Activated CD8-positive, alpha-beta memory T cell treated with anti-CD3 and anti-CD28 coated beads for 1 hour (primary cell): ENCODE results near the gene TIMM50.
"Not testable (repeated sequence)": the region's sequence is repeated elsewhere in the genome, so short reads cannot be mapped to it uniquely, and the experiment has no call there.

ENCODE experiments used
- DNase-seq, 2 donors: peaks; one replicate each; pipeline ENCODE4 v3.0.0-alpha.2; 2020; ENCODE audit warnings: low read depth in 1 of 2; ENCODE audit errors: extremely low read depth in 1 of 2

The TIMM50 gene

GRCh38 chr19:39469036-39469435, 11.6 kb upstream of the TIMM50 start:
- DNase-seq: no peak

DNA sequence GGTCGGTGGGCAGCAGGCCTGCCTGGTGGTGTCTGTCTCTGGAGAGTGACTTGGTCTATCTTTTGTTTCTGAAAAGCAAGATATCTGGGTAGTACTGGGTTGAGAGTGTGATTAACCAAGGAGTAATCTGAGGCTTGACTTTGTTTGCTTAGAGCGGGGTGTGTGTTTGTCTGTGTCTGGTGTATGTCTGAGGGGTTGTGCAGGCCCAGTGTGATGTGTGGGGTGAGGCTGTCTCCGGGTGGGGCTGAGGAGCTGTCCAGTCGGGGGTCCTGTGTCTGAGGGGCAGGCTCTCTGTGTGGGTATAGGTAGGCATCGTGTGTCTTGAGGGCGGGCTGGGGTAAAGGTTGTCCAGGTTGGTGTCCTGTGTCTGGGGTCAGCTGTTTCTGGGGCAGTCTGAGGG, 11.1 kb upstream of the TIMM50 start:
- DNase-seq: no peak

- DNase-seq: no peak
Measured at GRCh38 chr19:39470724-39471339, 9.8 kb upstream of the TIMM50 start.

- DNase-seq: no peak
Measured at GRCh38 chr19:39471756-39472536, 8.7 kb upstream of the TIMM50 start.

DNA sequence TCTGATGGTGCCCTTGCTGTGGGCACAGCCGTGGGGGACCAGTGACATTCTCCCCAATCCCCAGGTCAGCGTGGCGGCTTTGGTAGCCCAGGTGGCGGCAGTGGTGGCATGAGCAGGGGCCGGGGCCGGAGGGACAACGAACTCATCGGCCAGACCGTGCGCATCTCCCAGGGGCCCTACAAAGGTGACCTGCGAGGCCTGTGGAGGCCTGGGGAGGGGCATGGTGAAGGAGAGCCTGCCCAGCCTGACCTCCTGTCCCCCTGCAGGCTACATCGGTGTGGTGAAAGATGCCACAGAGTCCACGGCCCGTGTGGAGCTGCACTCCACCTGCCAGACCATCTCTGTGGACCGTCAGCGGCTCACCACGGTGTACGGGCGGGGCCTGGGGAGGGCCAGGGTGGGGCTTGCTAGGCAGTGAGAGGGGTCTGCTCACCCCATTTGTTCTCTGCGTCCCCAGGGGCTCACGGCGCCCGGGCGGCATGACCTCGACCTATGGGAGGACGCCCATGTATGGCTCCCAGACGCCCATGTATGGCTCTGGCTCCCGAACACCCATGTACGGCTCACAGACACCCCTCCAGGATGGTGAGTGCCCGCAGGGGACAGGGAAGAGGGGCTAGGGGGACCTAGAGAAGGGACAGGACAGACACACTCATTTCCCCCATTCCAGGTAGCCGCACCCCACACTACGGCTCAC, 7.7 kb upstream of the TIMM50 start:
- DNase-seq: no peak

GRCh38 chr19:39473443-39473960, 7.1 kb upstream of the TIMM50 start:
- no peak for DNase-seq

GRCh38 chr19:39474139-39474620, 6.5 kb upstream of the TIMM50 start:
- peak; percentile 38 to 64 for DNase-seq

GRCh38 chr19:39475748-39476147, 4.9 kb upstream of the TIMM50 start:
- DNase-seq: no peak

- not testable (repeated sequence) for DNase-seq
Measured at GRCh38 chr19:39479319-39479801, 1.3 kb upstream of the TIMM50 start.

DNA sequence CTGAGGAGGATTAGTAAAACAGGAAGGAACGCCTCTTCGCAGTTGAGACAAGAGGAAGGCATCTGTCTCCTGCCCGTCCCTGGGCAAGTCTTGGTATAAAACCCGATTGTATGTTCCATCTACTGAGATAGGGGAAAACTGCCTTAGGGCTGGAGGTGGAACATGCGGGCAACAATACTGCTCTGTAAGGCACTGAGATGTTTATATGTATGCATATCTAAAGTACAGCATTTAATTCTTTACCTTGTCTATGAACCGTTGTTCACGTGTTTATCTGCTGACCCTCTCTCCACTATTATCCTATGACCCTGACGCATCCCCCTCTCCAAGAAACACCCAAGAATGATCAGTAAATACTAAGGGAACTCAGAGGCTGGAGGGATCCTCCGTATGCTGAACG, 722 bp upstream of the TIMM50 start:
- no peak for DNase-seq

DNA sequence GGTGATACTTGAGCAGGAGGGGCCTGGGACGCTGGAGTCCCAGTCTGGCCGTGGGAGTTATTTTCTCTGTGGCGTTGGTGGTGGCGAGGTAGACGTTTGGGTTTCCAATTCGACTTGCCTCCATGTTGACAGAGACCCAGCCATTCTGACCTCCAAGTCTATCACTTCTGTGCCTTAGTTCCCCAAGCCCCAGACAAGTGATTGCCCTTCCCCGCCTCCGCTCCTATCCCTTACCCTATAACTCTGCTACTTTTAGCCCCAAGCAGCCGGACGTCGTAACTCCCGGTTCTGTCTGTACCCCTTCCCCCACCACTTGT, 549 bp downstream of the TIMM50 start:
- no peak for DNase-seq

DNA sequence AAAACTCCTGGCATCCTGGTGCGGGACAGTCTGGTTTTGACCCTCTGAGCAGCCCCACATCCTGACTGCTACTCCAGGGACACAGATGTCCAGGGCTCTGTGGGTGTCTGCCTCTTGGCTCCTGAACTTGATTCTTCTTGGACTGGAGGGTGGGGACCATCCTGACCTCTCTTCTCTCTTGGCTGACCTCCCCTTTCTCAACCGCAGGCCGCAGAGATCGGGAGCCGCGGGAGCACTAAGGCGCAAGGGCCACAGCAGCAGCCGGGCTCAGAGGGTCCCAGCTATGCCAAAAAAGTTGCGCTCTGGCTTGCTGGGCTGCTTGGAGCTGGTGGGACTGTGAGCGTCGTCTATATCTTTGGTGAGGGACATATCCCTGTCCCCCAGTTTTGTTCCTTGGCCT, 1.0 kb downstream of the TIMM50 start:
- DNase-seq: no peak

GRCh38 chr19:39483141-39483540, 2.5 kb downstream of the TIMM50 start:
- no peak for DNase-seq

DNA sequence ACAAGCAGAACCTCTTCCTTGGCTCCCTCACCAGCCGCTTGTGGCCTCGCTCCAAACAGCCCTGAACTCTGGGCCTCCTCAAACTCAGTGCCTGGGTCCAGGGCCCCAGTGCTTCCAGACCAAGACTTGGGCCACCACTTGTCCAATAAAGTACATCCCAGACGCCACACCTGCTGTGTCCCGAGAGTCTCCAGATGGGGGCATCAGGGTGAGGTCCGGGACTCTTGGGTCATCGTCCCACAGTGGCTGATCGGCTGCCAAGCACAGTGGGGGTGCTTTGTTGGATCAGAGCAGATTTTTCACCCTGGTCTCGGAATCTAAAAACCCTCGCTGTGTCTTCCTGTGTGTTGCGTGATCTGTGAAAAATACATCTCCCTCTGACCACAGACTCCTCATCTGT, 9.1 kb downstream of the TIMM50 start:
- DNase-seq: no peak

- DNase-seq: no peak
Measured at GRCh38 chr19:39492225-39492624, 11.6 kb downstream of the TIMM50 start.

- no peak for DNase-seq
Measured at GRCh38 chr19:39492788-39493187, 12.2 kb downstream of the TIMM50 start.

DNA sequence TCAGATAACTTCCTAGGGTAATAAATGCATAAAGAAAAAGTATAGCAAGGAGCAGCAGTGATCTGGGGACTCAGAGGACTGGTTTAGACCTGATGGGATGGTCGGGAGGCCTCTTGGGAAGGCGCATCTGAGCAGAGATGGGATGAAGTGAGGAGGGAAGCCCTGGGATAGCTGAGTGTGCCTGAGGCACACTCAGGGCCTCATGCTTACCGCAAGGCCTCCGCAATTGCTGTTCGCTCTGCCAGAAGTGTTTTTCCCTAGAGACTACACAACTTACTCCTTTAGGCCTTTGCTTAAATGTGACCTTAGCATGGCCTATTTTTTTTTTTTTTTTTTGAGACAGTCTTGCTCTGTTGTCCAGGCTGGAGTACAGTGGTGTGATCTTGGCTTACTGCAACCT, 14.0 kb downstream of the TIMM50 start:
- DNase-seq: no peak

DNA sequence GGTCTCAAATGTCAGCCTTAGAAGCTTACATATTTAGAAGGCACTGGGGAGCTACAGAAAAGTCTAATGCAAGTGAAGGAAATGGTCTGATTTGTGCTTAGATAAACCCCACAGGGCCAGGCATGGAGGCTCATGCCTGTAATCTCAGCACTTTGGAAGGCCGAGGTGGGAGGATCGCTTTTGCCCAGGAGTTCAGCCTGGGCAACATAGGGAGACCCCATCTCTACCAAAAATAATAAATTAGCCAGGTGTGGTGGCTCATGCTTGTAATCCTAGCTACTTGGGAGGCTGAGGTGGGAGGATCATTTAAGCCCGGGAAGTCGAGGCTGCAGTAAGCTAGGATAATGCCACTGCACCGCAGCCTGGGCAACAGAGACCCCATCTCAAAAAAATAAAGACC, 15.4 kb downstream of the TIMM50 start:
- DNase-seq: no peak

GRCh38 chr19:39497701-39497995, 17.0 kb downstream of the TIMM50 start:
- no peak for DNase-seq

DNA sequence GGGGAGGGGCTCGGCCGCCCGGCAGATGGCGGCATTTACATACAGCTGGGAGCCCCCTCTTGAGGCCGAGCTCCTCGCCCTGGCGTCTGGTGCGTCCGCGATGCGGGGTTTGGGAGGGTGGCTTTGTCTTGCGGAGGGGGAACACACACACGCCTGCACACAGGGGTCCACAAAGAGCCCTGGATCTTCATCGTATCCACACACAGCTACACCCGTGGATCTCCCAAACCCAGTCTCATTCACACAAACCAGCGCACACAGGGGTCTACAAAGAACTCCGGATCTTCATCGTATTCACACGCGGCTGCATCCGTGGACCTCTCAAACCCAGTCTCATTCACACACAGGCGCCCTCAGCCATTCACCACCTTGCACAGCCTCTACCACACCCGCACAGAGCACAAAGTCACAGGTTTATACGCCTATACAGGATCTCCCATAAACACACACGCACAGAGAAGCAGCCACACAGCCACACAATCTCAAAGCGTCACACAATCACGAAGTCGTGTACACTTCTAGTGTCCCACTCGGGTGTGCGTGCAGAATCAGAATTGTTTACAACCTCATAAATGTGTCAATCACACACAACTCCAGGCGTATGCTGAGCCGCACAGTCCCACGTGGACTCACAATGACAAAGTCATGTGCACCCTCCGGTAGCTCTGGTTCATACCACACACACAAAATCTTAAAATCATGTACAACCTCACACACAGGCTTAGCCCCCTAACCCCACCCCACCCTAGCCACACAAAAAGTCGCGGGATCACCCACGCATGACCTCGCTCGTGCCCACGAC, 17.6 kb downstream of the TIMM50 start:
- DNase-seq: no peak
